Kidney epithelial cell (primary cell): ENCODE data around the gene KNOP1. TPM values are rescaled to one million over a fixed set of nuclear protein-coding genes. Genes with fewer than 3 reads are reported as not detected.

Experiments used
- DNase-seq: peaks from one replicate; pipeline ENCODE4 v3.0.0-alpha.2; 2010; ENCODE audit warnings: low read depth
- H3K27me3 ChIP-seq: 2 replicates; pipeline ENCODE4 v1.6.0; 2011; ENCODE audit warnings: low read length; ENCODE audit not compliant: control insufficient read depth, insufficient read depth
- H3K36me3 ChIP-seq: 2 replicates; pipeline ENCODE4 v1.5.1; 2011; ENCODE audit warnings: low read length; ENCODE audit not compliant: control insufficient read depth, insufficient read depth
- H3K4me3 ChIP-seq: 2 replicates; pipeline ENCODE4 v1.5.1; 2011; ENCODE audit warnings: low read depth, mild to moderate bottlenecking, control low read depth, low read length
- CTCF ChIP-seq: IDR thresholded peaks from 2 replicates; pipeline ENCODE4 v1.5.1; 2011; ENCODE audit warnings: mild to moderate bottlenecking, moderate library complexity, low read length, control low read depth, inconsistent platforms; ENCODE audit not compliant: insufficient read depth, poor library complexity, severe bottlenecking
- total RNA-seq: library from RNA; depleted of rRNA; stranded (reverse); fragments of >200 nt; gene quantifications from 2 replicates; pipeline ENCODE4 v1.2.3, GENCODE V29; 2015

KNOP1 gene
- total RNA-seq, 1 donor from 2014 or later: 32.8 TPM

- H3K4me3 ChIP-seq: no peak overlapping the region
- DNase-seq: no peak
- TF ChIP-seq CTCF: no peak
- H3K36me3 ChIP-seq: no peaks in the 10 kb centered on the region
- H3K27me3 ChIP-seq: no peaks in the 10 kb centered on the region
Measured at GRCh38 chr16:19691161-19691711, 26.8 kb downstream of the KNOP1 start.

GRCh38 chr16:19690196-19690595, 27.8 kb downstream of the KNOP1 start:
- no peaks in the 10 kb centered on the region for H3K27me3 ChIP-seq
- no peak for TF ChIP-seq CTCF
- no peak overlapping the region for H3K4me3 ChIP-seq
- DNase-seq: no peak
- H3K36me3 ChIP-seq: no peaks in the 10 kb centered on the region

- no peak for TF ChIP-seq CTCF
- H3K27me3 ChIP-seq: no peaks in the 10 kb centered on the region
- no peak for DNase-seq
- H3K36me3 ChIP-seq: no peaks in the 10 kb centered on the region
- H3K4me3 ChIP-seq: no peak overlapping the region
Measured at GRCh38 chr16:19689342-19689741, 28.7 kb downstream of the KNOP1 start.

GRCh38 chr16:19688396-19689024, 29.5 kb downstream of the KNOP1 start:
- Histone ChIP-seq H3K27me3 (no peaks in the 10 kb centered on the region), H3K4me3 (no peak overlapping the region), H3K36me3 (no peaks in the 10 kb centered on the region)
- DNase-seq: no peak
- no peak for TF ChIP-seq CTCF

- H3K36me3 ChIP-seq: no peaks in the 10 kb centered on the region
- H3K4me3 ChIP-seq: no peak overlapping the region
- no peak for TF ChIP-seq CTCF
- no peak for DNase-seq
- no peaks in the 10 kb centered on the region for H3K27me3 ChIP-seq
Measured at GRCh38 chr16:19687279-19687678, 30.7 kb downstream of the KNOP1 start.

GRCh38 chr16:19685176-19685575, 32.9 kb downstream of the KNOP1 start:
- DNase-seq: no peak
- TF ChIP-seq CTCF: no peak
- H3K4me3 ChIP-seq: no peak overlapping the region
- H3K36me3 ChIP-seq: no peaks in the 10 kb centered on the region
- no peaks in the 10 kb centered on the region for H3K27me3 ChIP-seq
